Thyroid gland (tissue), 4 donors: ENCODE measurements around the gene TMEM154. TPM values are rescaled to one million over a fixed set of nuclear protein-coding genes. Genes with fewer than 3 reads are reported as not detected.

Experiments used
- DNase-seq, 2 donors: peaks; one replicate each; pipeline ENCODE4 v3.0.0-alpha.2; 2019
- H3K27ac ChIP-seq, 3 donors: fragments of 200-600 bp; sonication (generic); 1 replicate in 2 of 3; 2 replicates in 1 of 3; pipeline ENCODE4 v1.5.1; 2016 to 2019; ENCODE audit warnings: mild to moderate bottlenecking in 1 of 3, moderate library complexity in 1 of 3
- H3K27me3 ChIP-seq: fragments of 200-600 bp; sonication (generic); one replicate; pipeline ENCODE4 v1.5.1; 2019
- H3K36me3 ChIP-seq, 2 donors: fragments of 200-600 bp; sonication (generic); one replicate each; pipeline ENCODE4 v1.5.1; 2016 to 2019
- H3K4me1 ChIP-seq, 2 donors: fragments of 200-600 bp; sonication (generic); one replicate each; pipeline ENCODE4 v1.5.1; 2017 to 2019
- H3K4me3 ChIP-seq, 3 donors: fragments of 200-600 bp; sonication (generic); replicated peaks in 1 of 3; 1 replicate in 2 of 3; 2 replicates in 1 of 3; pipeline ENCODE4 v1.5.1; 2016; ENCODE audit warnings: mild to moderate bottlenecking in 1 of 3
- H3K9me3 ChIP-seq: fragments of 200-600 bp; sonication (generic); one replicate; pipeline ENCODE4 v1.5.1; 2017
- CTCF ChIP-seq, 6 experiments: fragments of 200-600 bp in 3 of 6; fragments of 450-650 bp in 3 of 6; sonication (generic) in 3 of 6; IDR thresholded peaks; one replicate each; pipeline ENCODE4 v1.5.1; 2016 to 2019; ENCODE audit warnings: antibody characterized with exemption in 6 of 6, mild to moderate bottlenecking in 2 of 6, inconsistent platforms in 1 of 6, moderate library complexity in 1 of 6
- POLR2A ChIP-seq, 2 donors: fragments of 450-650 bp; IDR thresholded peaks; one replicate each; pipeline ENCODE4 v1.6.1; 2017; ENCODE audit warnings: antibody characterized with exemption in 2 of 2, mild to moderate bottlenecking in 2 of 2, moderate library complexity in 1 of 2
- WGBS, 2 donors: methylation state at CpG; one replicate each; pipeline ENCODE4 v1.1.5; 2017; 5-methylcytosine and 5-hydroxymethylcytosine counted together
- intact Hi-C: fragments of 100-400 bp; cut with DNase I; formaldehyde crosslinking; loops from one replicate; pipeline ENCODE4 v1.15.1; 2023
- total RNA-seq, 4 donors: library from RNA; depleted of rRNA; stranded (reverse); fragments of >200 nt; gene quantifications; one replicate each; pipeline ENCODE4 v1.2.3, GENCODE V29; 2016

The TMEM154 gene
- total RNA-seq, 4 donors from 2014 or later, result 0.22 to 1.6 (median 0.42) TPM

- H3K9me3 ChIP-seq, result no peaks in the 10 kb centered on the region
- TF ChIP-seq POLR2A (IDR thresholded peaks at IDR 0.05) (no peak), CTCF (IDR thresholded peaks at IDR 0.05) (no peak)
- H3K36me3 ChIP-seq, result no peaks in the 10 kb centered on the region
- no peaks in the 10 kb centered on the region for H3K4me1 ChIP-seq
- no peak overlapping the region for H3K27ac ChIP-seq
- intact Hi-C loops, result no loop called here
- no peaks in the 10 kb centered on the region for H3K27me3 ChIP-seq
- H3K4me3 ChIP-seq, result no peak overlapping the region
- no peak for DNase-seq
Observed at GRCh38 chr4:152620915-152621314, 58.9 kb downstream of the TMEM154 start.

- intact Hi-C loops, result no loop called here
- TF ChIP-seq CTCF (IDR thresholded peaks at IDR 0.05) (no peak), POLR2A (IDR thresholded peaks at IDR 0.05) (no peak)
- H3K9me3 ChIP-seq, result no peaks in the 10 kb centered on the region
- peaks cover 5 to 6% of the 10 kb centered on the region in 2 donors for H3K4me1 ChIP-seq
- 97 to 100% methylated on average over 1 of the region's 1 CpG for WGBS, 2 donors
- no peak for DNase-seq
- H3K4me3 ChIP-seq, result no peak overlapping the region
- no peaks in the 10 kb centered on the region for H3K27me3 ChIP-seq
- no peak overlapping the region for H3K27ac ChIP-seq
- H3K36me3 ChIP-seq, result no peaks in the 10 kb centered on the region
Observed at GRCh38 chr4:152620218-152620617, 59.6 kb downstream of the TMEM154 start.

- no peaks in the 10 kb centered on the region for H3K27me3 ChIP-seq
- H3K27ac ChIP-seq, result no peak overlapping the region
- TF ChIP-seq POLR2A (IDR thresholded peaks at IDR 0.05), result no peak
- TF ChIP-seq CTCF (IDR thresholded peaks at IDR 0.05), result no peak
- peaks cover 11% of the 10 kb centered on the region in 2 donors for H3K4me1 ChIP-seq
- H3K36me3 ChIP-seq, result no peaks in the 10 kb centered on the region
- WGBS, 2 donors, result 89 to 96% methylated on average over 3 of the region's 3 CpGs
- intact Hi-C loops, result no loop called here
- H3K9me3 ChIP-seq, result no peaks in the 10 kb centered on the region
- no peak overlapping the region for H3K4me3 ChIP-seq
- DNase-seq, result no peak
Observed at GRCh38 chr4:152619556-152619955, 60.2 kb downstream of the TMEM154 start.

GRCh38 chr4:152618971-152619370 lies 60.8 kb downstream of the TMEM154 start:
- Histone ChIP-seq H3K4me3 (no peak overlapping the region), H3K36me3 (no peaks in the 10 kb centered on the region), H3K27me3 (no peaks in the 10 kb centered on the region), H3K4me1 (peaks cover 14 to 15% of the 10 kb centered on the region in 2 donors), H3K27ac (no peak overlapping the region), H3K9me3 (no peaks in the 10 kb centered on the region)
- TF ChIP-seq CTCF (IDR thresholded peaks at IDR 0.05), result no peak
- no peak for TF ChIP-seq POLR2A (IDR thresholded peaks at IDR 0.05)
- no peak for DNase-seq
- 73 to 91% methylated on average over 4 of the region's 4 CpGs for WGBS, 2 donors
- intact Hi-C loops, result no loop called here

- WGBS, 2 donors, result 82 to 95% methylated on average over 3 of the region's 3 CpGs
- TF ChIP-seq CTCF (IDR thresholded peaks at IDR 0.05) (no peak), POLR2A (IDR thresholded peaks at IDR 0.05) (no peak)
- H3K36me3 ChIP-seq, result no peaks in the 10 kb centered on the region
- H3K4me3 ChIP-seq, result no peak overlapping the region
- peaks cover 14 to 15% of the 10 kb centered on the region in 2 donors for H3K4me1 ChIP-seq
- intact Hi-C loops, result no loop called here
- H3K9me3 ChIP-seq, result no peaks in the 10 kb centered on the region
- DNase-seq, result no peak
- no peak overlapping the region for H3K27ac ChIP-seq
- H3K27me3 ChIP-seq, result no peaks in the 10 kb centered on the region
Observed at GRCh38 chr4:152616804-152617203, 63.0 kb downstream of the TMEM154 start.
